Sigmoid colon (tissue), 7 donors: Measurements from ENCODE around the gene LITAF. TPM values are rescaled to one million over a fixed set of nuclear protein-coding genes. Genes with fewer than 3 reads are reported as not detected.

Experiments used
- DNase-seq: peaks from one replicate; pipeline ENCODE4 v3.0.0-alpha.2; 2019
- H3K27ac ChIP-seq, 4 donors: fragments of 200-600 bp; sonication (generic); one replicate each; pipeline ENCODE4 v1.5.1; 2016 to 2019; ENCODE audit warnings: mild to moderate bottlenecking in 1 of 4
- H3K27me3 ChIP-seq, 3 donors: fragments of 200-600 bp; sonication (generic); one replicate each; pipeline ENCODE4 v1.5.1; 2019; ENCODE audit warnings: mild to moderate bottlenecking in 1 of 3
- H3K36me3 ChIP-seq, 4 donors: fragments of 200-600 bp; sonication (generic); one replicate each; pipeline ENCODE4 v1.5.1; 2016 to 2019
- H3K4me1 ChIP-seq, 4 donors: fragments of 200-600 bp; sonication (generic); one replicate each; pipeline ENCODE4 v1.5.1; 2017 to 2019
- H3K4me3 ChIP-seq, 4 donors: fragments of 200-600 bp; sonication (generic); one replicate each; pipeline ENCODE4 v1.5.1; 2017 to 2019; ENCODE audit warnings: mild to moderate bottlenecking in 2 of 4, moderate library complexity in 1 of 4
- H3K9me3 ChIP-seq, 4 donors: fragments of 200-600 bp in 3 of 4; sonication (generic) in 3 of 4; one replicate each; pipeline versions ENCODE4 v1.5.1 to v1.6.1; 2013 to 2019
- CTCF ChIP-seq, 4 experiments: fragments of 450-650 bp in 3 of 4; fragments of 200-600 bp in 1 of 4; IDR thresholded peaks; one replicate each; pipeline ENCODE4 v1.5.1; 2016 to 2019; ENCODE audit warnings: antibody characterized with exemption in 4 of 4, mild to moderate bottlenecking in 3 of 4, moderate library complexity in 2 of 4
- EP300 ChIP-seq, 4 donors: sonication (generic); formaldehyde crosslinking; IDR thresholded peaks; one replicate each; pipeline ENCODE4 v1.6.1; 2017; ENCODE audit warnings: antibody characterized with exemption in 4 of 4
- POLR2A ChIP-seq, 2 donors: fragments of 450-650 bp; IDR thresholded peaks; one replicate each; pipeline ENCODE4 v1.6.1; 2016; ENCODE audit warnings: antibody characterized with exemption in 2 of 2, mild to moderate bottlenecking in 2 of 2, moderate library complexity in 2 of 2
- POLR2AphosphoS5 ChIP-seq, 4 donors: sonication (generic); formaldehyde crosslinking; IDR thresholded peaks; one replicate each; pipeline ENCODE4 v1.6.1; 2017; ENCODE audit warnings: antibody characterized with exemption in 4 of 4
- WGBS, 2 donors: extraction: QIAGEN DNeasy Blood & Tissue Kit; methylation state at CpG; one replicate each; pipeline ENCODE4 v1.1.7; 2013; 5-methylcytosine and 5-hydroxymethylcytosine counted together
- intact Hi-C: fragments of 100-400 bp; cut with DNase I; formaldehyde crosslinking; loops from one replicate; pipeline ENCODE4 v1.15.1; 2023
- polyA plus RNA-seq, 3 donors: library from polyadenylated mRNA; stranded (reverse); fragments of 200-250 nt; gene quantifications; one replicate each; pipeline ENCODE4 v1.2.3, GENCODE V29; 2013
- total RNA-seq, 4 donors: library from RNA; depleted of rRNA; stranded (reverse); fragments of >200 nt; gene quantifications; one replicate each; pipeline ENCODE4 v1.1.0, GENCODE V29; 2016
- donor health status: healthy with polysubstance abuse.
- donor health status: Bipolar disorder and iron deficiency.
- donor health status: healthy.

LITAF gene
- total and polyA plus RNA-seq, 7 donors = 20.6 to 307 (median 55.1) TPM

- no peaks in the 10 kb centered on the region for H3K9me3 ChIP-seq
- intact Hi-C loops = no loop called here
- H3K4me1 ChIP-seq = peaks cover 0 to 13% (median 4%) of the 10 kb centered on the region in 4 donors
- peak overlapping the region; percentile 38 to 65 (median 43) for H3K27ac ChIP-seq
- TF ChIP-seq CTCF (IDR thresholded peaks at IDR 0.05) (no peak), EP300 (IDR thresholded peaks at IDR 0.05) (no peak), POLR2AphosphoS5 (IDR thresholded peaks at IDR 0.05) (no peak), POLR2A (IDR thresholded peaks at IDR 0.05) (no peak)
- no peaks in the 10 kb centered on the region for H3K27me3 ChIP-seq
- DNase-seq = no peak
- H3K36me3 ChIP-seq = no peaks in the 10 kb centered on the region
- peak overlapping the region in 3 of 4 donors; percentile 17 to 34 (median 18) for H3K4me3 ChIP-seq
- WGBS, 2 donors = 31 to 74% methylated on average over 19 of the region's 19 CpGs
Measured at GRCh38 chr16:11621920-11622651, 35.4 kb upstream of the LITAF start.

GRCh38 chr16:11621539-11621919, 34.8 kb upstream of the LITAF start:
- 40 to 66% methylated on average over 6 of the region's 6 CpGs for WGBS, 2 donors
- no peaks in the 10 kb centered on the region for H3K9me3 ChIP-seq
- peak overlapping the region in 3 of 4 donors; percentile 17 to 34 (median 18) for H3K4me3 ChIP-seq
- peak overlapping the region; percentile 38 to 65 (median 43) for H3K27ac ChIP-seq
- H3K27me3 ChIP-seq = no peaks in the 10 kb centered on the region
- intact Hi-C loops = no loop called here
- DNase-seq = no peak
- TF ChIP-seq POLR2AphosphoS5 (IDR thresholded peaks at IDR 0.05) (no peak), EP300 (IDR thresholded peaks at IDR 0.05) (no peak)
- H3K36me3 ChIP-seq = no peaks in the 10 kb centered on the region
- peaks cover 0 to 13% (median 4%) of the 10 kb centered on the region in 4 donors for H3K4me1 ChIP-seq

- Histone ChIP-seq H3K9me3 (no peaks in the 10 kb centered on the region), H3K4me1 (peaks cover 0 to 13% (median 4%) of the 10 kb centered on the region in 4 donors), H3K27ac (no peak overlapping the region), H3K4me3 (no peak overlapping the region), H3K36me3 (no peaks in the 10 kb centered on the region), H3K27me3 (no peaks in the 10 kb centered on the region)
- intact Hi-C loops = no loop called here
- no peak for DNase-seq
- WGBS, 2 donors = 89% methylated on average over 8 of the region's 8 CpGs
- TF ChIP-seq EP300 (IDR thresholded peaks at IDR 0.05) (no peak), CTCF (IDR thresholded peaks at IDR 0.05) (no peak), POLR2A (IDR thresholded peaks at IDR 0.05) (no peak), POLR2AphosphoS5 (IDR thresholded peaks at IDR 0.05) (no peak)
Measured at GRCh38 chr16:11620243-11621003, 33.7 kb upstream of the LITAF start.

GRCh38 chr16:11619327-11619851, 32.7 kb upstream of the LITAF start:
- H3K27ac ChIP-seq = no peak overlapping the region
- H3K9me3 ChIP-seq = no peaks in the 10 kb centered on the region
- WGBS, 2 donors = 67 to 92% methylated on average over 2 of the region's 2 CpGs
- intact Hi-C loops = no loop called here
- H3K36me3 ChIP-seq = no peaks in the 10 kb centered on the region
- no peak overlapping the region for H3K4me3 ChIP-seq
- no peak for DNase-seq
- H3K4me1 ChIP-seq = peaks cover 0 to 13% (median 4%) of the 10 kb centered on the region in 4 donors
- H3K27me3 ChIP-seq = no peaks in the 10 kb centered on the region
- TF ChIP-seq POLR2AphosphoS5 (IDR thresholded peaks at IDR 0.05) (peak in 1 of 4 donors; percentile 9), POLR2A (IDR thresholded peaks at IDR 0.05) (no peak)

GRCh38 chr16:11618107-11618717, 31.5 kb upstream of the LITAF start:
- WGBS, 2 donors = 91 to 92% methylated on average over 16 of the region's 16 CpGs
- H3K27me3 ChIP-seq = no peaks in the 10 kb centered on the region
- no peak for TF ChIP-seq POLR2A (IDR thresholded peaks at IDR 0.05)
- TF ChIP-seq POLR2AphosphoS5 (IDR thresholded peaks at IDR 0.05) = no peak
- TF ChIP-seq EP300 (IDR thresholded peaks at IDR 0.05) = no peak
- TF ChIP-seq CTCF (IDR thresholded peaks at IDR 0.05) = no peak
- intact Hi-C loops = no loop called here
- peaks cover 0 to 13% (median 4%) of the 10 kb centered on the region in 4 donors for H3K4me1 ChIP-seq
- no peaks in the 10 kb centered on the region for H3K36me3 ChIP-seq
- no peak overlapping the region for H3K27ac ChIP-seq
- no peak for DNase-seq
- H3K4me3 ChIP-seq = no peak overlapping the region
- no peaks in the 10 kb centered on the region for H3K9me3 ChIP-seq
